GM12878 (cell line): Measurements from ENCODE around the gene PDCD6IP. TPM values are rescaled to one million over a fixed set of nuclear protein-coding genes. Genes with fewer than 3 reads are reported as not detected.

Source experiments
- ATAC-seq: fragments of 200-7000 bp; cut with Tn5 transposase; 3 replicates; pipeline ENCODE4 v1.9.1; 2020; ENCODE audit warnings: mild to moderate bottlenecking, moderate library complexity
- BruUV-seq: library from RNA; stranded (reverse); fragments of 400-500 nt; replicated peaks from 2 replicates; lab custom pipeline; 2021; lab: Mats Ljungman, UMichigan
- CTCF ChIA-PET: fragments of 300-600 bp; sonication (Branson Sonifier 250); formaldehyde crosslinking; extraction: SDS; loops from one replicate; lab custom pipeline; 2021; ENCODE audit warnings: inconsistent platforms; lab: Yijun Ruan, JAX
- POLR2A ChIA-PET: fragments of 350-600 bp; formaldehyde crosslinking; extraction: SDS; loops from one replicate; lab custom pipeline; 2021; ENCODE audit warnings: inconsistent platforms; lab: Charles Lee
- RAD21 ChIA-PET: fragments of 300-600 bp; sonication (Branson Sonifier 250); formaldehyde crosslinking; loops from one replicate; lab custom pipeline; 2023; ENCODE audit warnings: antibody characterized with exemption; ENCODE audit not compliant: unreplicated experiment; lab: Charles Lee
- SMC1A ChIA-PET: fragments of 300-600 bp; sonication (Branson Sonifier 250); formaldehyde crosslinking; loops from one replicate; lab custom pipeline; 2023; ENCODE audit not compliant: unreplicated experiment, uncharacterized antibody; lab: Charles Lee
- DNase-seq: peaks from one replicate; pipeline ENCODE4 v3.0.0-alpha.2; 2011; ENCODE audit warnings: low read depth, low spot score
- FAIRE-seq: peaks from 3 replicates; lab custom pipeline; 2011; peaks lifted over from hg19 to GRCh38; lab: Jason Lieb, UNC
- H2AFZ ChIP-seq: 2 replicates; pipeline ENCODE4 v1.6.0; 2011; ENCODE audit warnings: low read depth, low read length, control low read depth; ENCODE audit not compliant: control insufficient read depth
- H3K27ac ChIP-seq: 2 replicates; pipeline ENCODE4 v1.5.1; 2011; ENCODE audit warnings: control low read depth; ENCODE audit not compliant: control insufficient read depth, insufficient read depth
- H3K27me3 ChIP-seq, 2 experiments: replicated peaks in 1 of 2; 2 replicates each; pipeline versions ENCODE4 v1.6.0 to v1.6.1; 2011; ENCODE audit warnings: low read length in 1 of 2; ENCODE audit not compliant: control insufficient read depth in 2 of 2, insufficient read depth in 2 of 2
- H3K36me3 ChIP-seq, 2 experiments: 2 replicates each; pipeline ENCODE4 v1.5.1; 2011; ENCODE audit warnings: low read length in 1 of 2; ENCODE audit not compliant: control insufficient read depth in 2 of 2, insufficient read depth in 2 of 2
- H3K4me1 ChIP-seq: 2 replicates; pipeline ENCODE4 v1.6.1; 2011; ENCODE audit warnings: mild to moderate bottlenecking, low read length, moderate library complexity, mixed read lengths; ENCODE audit not compliant: control insufficient read depth, insufficient read depth
- H3K4me2 ChIP-seq: 2 replicates; pipeline ENCODE4 v1.6.0; 2011; ENCODE audit warnings: control low read depth; ENCODE audit not compliant: control insufficient read depth, insufficient read depth
- H3K4me3 ChIP-seq: fragments of 200-600 bp; sonication (generic); 2 replicates; pipeline ENCODE4 v1.5.1; 2016
- H3K79me2 ChIP-seq: 2 replicates; pipeline ENCODE4 v1.6.0; 2011; ENCODE audit warnings: low read length; ENCODE audit not compliant: control insufficient read depth, insufficient read depth
- H3K9ac ChIP-seq: 2 replicates; pipeline ENCODE4 v1.8.0; 2011; ENCODE audit warnings: low read length, control low read depth, mixed read lengths; ENCODE audit not compliant: control insufficient read depth, insufficient read depth
- H3K9me3 ChIP-seq: replicated peaks from 3 replicates; pipeline ENCODE4 v1.5.1; 2011; ENCODE audit warnings: mild to moderate bottlenecking, low read length; ENCODE audit not compliant: control insufficient read depth, insufficient read depth
- H4K20me1 ChIP-seq: 2 replicates; pipeline ENCODE4 v1.6.0; 2011; ENCODE audit not compliant: control insufficient read depth, insufficient read depth
- ATF7 ChIP-seq: fragments of 450-650 bp; IDR thresholded peaks from 2 replicates; pipeline ENCODE4 v1.6.1; 2016; ENCODE audit warnings: low read depth, mild to moderate bottlenecking
- BMI1 ChIP-seq: fragments of 450-650 bp; IDR thresholded peaks from 2 replicates; pipeline ENCODE4 v1.6.1; 2016; ENCODE audit warnings: mild to moderate bottlenecking, moderate library complexity, borderline replicate concordance
- POU2F2 ChIP-seq: IDR thresholded peaks from 3 replicates; pipeline ENCODE4 v1.6.1; 2011; ENCODE audit warnings: low read depth, mild to moderate bottlenecking, low read length, borderline replicate concordance
- SPI1 ChIP-seq: IDR thresholded peaks from 2 replicates; pipeline ENCODE4 v1.6.1; 2011; ENCODE audit warnings: low read depth, mild to moderate bottlenecking, low read length, moderate library complexity, borderline replicate concordance; ENCODE audit not compliant: insufficient read depth
- WRNIP1 ChIP-seq: IDR thresholded peaks from 2 replicates; pipeline ENCODE4 v1.6.1; 2011; ENCODE audit warnings: low read depth, low read length, improper control_type of control experiment, borderline replicate concordance
- ZBED1 ChIP-seq: IDR thresholded peaks from 2 replicates; pipeline ENCODE4 v1.6.1; 2016; ENCODE audit warnings: borderline replicate concordance
- WGBS: methylation state at CpG from one replicate; pipeline ENCODE4 v1.1.6; 2016; ENCODE audit warnings: low lambda C conversion rate; ENCODE audit not compliant: insufficient replicate concordance, insufficient coverage; ENCODE audit errors: missing lambda C conversion rate; 5-methylcytosine and 5-hydroxymethylcytosine counted together
- in situ Hi-C: fragments of 300-500 bp; cut with MboI; formaldehyde crosslinking; loops from 9 replicates; pipeline ENCODE4 v1.14.3; 2018; ENCODE audit warnings: mixed read lengths
- intact Hi-C: fragments of 100-400 bp; cut with micrococcal nuclease; formaldehyde crosslinking; loops from one replicate; pipeline ENCODE4 v1.14.2; 2022; ENCODE audit not compliant: unreplicated experiment
- polyA plus RNA-seq, 11 experiments: library from polyadenylated mRNA; depleted of rRNA in 4 of 11; unstranded in 6 of 11; stranded (reverse) in 5 of 11; fragments of >200 nt; fragmentation: Nextera tagmentation in 4 of 11; fragmentation: Illumina TruSeq in 1 of 11; extraction: Ambion mirVana in 4 of 11; extraction: Trizol in 1 of 11; gene quantifications; 1 replicate in 1 of 11; 2 replicates in 10 of 11; pipeline versions ENCODE4 v1.2.1 to v1.2.3, GENCODE V29; 2011 to 2016; ENCODE audit warnings: inconsistent platforms in 2 of 11, missing spikeins in 2 of 11, low read depth in 1 of 11
- total RNA-seq, 4 experiments: library from RNA; depleted of rRNA in 3 of 4; stranded (reverse); fragments of >200 nt in 3 of 4; fragmentation: Illumina TruSeq in 1 of 4; extraction: Trizol in 1 of 4; gene quantifications; 2 replicates each; pipeline versions ENCODE4 v1.2.1 to v1.2.3, GENCODE V29; 2013 to 2021
- TF ChIP-seq, protein P1 (sequence below): IDR thresholded peaks from 2 replicates; pipeline ENCODE4 v1.6.1; 2012; ENCODE audit warnings: improper control_type of control experiment, low read depth, low read length; ENCODE audit not compliant: insufficient replicate concordance
- TF ChIP-seq, protein P2 (sequence below): fragments of 450-650 bp; IDR thresholded peaks from 2 replicates; pipeline ENCODE4 v1.6.1; 2014; ENCODE audit warnings: mild to moderate bottlenecking
- TF ChIP-seq, protein P3 (sequence below): fragments of 150-350 bp; IDR thresholded peaks from 2 replicates; pipeline ENCODE4 v1.6.1; 2014; ENCODE audit warnings: mild to moderate bottlenecking, low read depth, low read length
- TF ChIP-seq, protein P4 (sequence below): fragments of 450-650 bp; conservative IDR thresholded peaks from 2 replicates; pipeline ENCODE4 v1.6.1; 2017; ENCODE audit warnings: mild to moderate bottlenecking, moderate library complexity
- TF ChIP-seq, protein P5 (sequence below): IDR thresholded peaks from 2 replicates; pipeline ENCODE4 v1.6.1; 2012; ENCODE audit warnings: low read depth, low read length, improper control_type of control experiment

PDCD6IP gene
- total and polyA plus RNA-seq, 10 of the 15 experiments (the other 5 are each of a cell fraction or from before 2014, with no cell fraction given), result 16.0 to 169 (median 81.2) TPM

DNA sequence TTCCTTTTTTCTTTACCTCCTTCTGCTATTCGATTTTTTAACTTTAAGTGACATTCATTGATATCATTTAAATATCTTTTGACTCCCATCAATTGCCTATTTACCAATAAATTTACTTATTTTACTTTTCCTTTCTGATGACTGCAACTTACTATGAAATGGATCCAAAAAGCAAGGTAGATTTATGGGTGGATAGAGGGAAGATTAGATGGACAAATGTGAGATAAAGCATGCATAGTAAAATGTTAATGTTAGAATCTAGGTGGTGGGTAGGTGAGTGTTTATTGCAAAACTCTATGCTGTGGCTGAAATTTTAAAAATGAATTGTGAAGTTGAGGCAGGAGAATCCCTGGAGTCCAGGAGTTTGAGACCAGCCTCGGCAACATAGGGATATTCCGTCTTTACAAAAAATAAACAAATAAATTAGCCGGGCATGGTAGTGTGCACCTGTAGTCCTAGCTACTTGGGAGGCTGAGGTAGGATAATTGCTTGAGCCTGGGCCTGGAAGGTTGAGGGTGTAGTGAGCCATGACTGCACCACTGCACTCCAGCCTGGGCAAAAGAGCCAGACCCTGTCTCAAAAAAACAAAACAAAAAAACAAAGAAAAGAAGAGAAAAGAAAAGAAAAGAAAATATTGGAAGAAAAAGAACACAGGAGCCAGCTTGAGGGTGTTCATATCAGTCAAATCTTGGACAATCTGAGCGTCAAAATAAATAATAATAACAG lies 6.1 kb upstream of the PDCD6IP start:
- POLR2A ChIA-PET, result no interaction called here
- FAIRE-seq (no peak), DNase-seq (no peak), ATAC-seq (no peak)
- peak overlapping the region; percentile 62 for H2AFZ ChIP-seq
- no peak overlapping the region for H3K4me3 ChIP-seq
- no peaks in the 10 kb centered on the region for H4K20me1 ChIP-seq
- RAD21 ChIA-PET, result no interaction called here
- intact Hi-C loops (loop anchor here (10.0 kb wide), 1 partner anchor 358 kb away; no protein-coding TSS in a partner anchor), in situ Hi-C loops (no loop called here)
- H3K27ac ChIP-seq, result no peak overlapping the region
- no peak overlapping the region for H3K4me2 ChIP-seq
- CTCF ChIA-PET, result interaction anchor here (1.4 to 2.1 kb wide), 4 partner anchors 11 to 420 kb away, joined by 3 to 6 read pairs (median 4); no protein-coding TSS in a partner anchor
- no peaks in the 10 kb centered on the region for H3K27me3 ChIP-seq
- no peaks in the 10 kb centered on the region for H3K9me3 ChIP-seq
- no TSS peak for BruUV-seq
- WGBS, result 59% methylated on average over 5 of the region's 5 CpGs
- H3K79me2 ChIP-seq, result no peaks in the 10 kb centered on the region
- H3K36me3 ChIP-seq, result no peaks in the 10 kb centered on the region
- SMC1A ChIA-PET, result interaction anchor here (1.2 to 1.3 kb wide), 2 partner anchors 10 to 17 kb away, joined by 4 to 5 read pairs; no protein-coding TSS in a partner anchor
- peaks cover 4% of the 10 kb centered on the region; the same call in 1 of the 2 replicates for H3K4me1 ChIP-seq
- no peak overlapping the region for H3K9ac ChIP-seq
- TF ChIP-seq SPI1 (no peak), BMI1 (no peak), ZBED1 (no peak), ATF7 (no peak), WRNIP1 (no peak), POU2F2 (no peak)
- TF ChIP-seq, protein P1, sequence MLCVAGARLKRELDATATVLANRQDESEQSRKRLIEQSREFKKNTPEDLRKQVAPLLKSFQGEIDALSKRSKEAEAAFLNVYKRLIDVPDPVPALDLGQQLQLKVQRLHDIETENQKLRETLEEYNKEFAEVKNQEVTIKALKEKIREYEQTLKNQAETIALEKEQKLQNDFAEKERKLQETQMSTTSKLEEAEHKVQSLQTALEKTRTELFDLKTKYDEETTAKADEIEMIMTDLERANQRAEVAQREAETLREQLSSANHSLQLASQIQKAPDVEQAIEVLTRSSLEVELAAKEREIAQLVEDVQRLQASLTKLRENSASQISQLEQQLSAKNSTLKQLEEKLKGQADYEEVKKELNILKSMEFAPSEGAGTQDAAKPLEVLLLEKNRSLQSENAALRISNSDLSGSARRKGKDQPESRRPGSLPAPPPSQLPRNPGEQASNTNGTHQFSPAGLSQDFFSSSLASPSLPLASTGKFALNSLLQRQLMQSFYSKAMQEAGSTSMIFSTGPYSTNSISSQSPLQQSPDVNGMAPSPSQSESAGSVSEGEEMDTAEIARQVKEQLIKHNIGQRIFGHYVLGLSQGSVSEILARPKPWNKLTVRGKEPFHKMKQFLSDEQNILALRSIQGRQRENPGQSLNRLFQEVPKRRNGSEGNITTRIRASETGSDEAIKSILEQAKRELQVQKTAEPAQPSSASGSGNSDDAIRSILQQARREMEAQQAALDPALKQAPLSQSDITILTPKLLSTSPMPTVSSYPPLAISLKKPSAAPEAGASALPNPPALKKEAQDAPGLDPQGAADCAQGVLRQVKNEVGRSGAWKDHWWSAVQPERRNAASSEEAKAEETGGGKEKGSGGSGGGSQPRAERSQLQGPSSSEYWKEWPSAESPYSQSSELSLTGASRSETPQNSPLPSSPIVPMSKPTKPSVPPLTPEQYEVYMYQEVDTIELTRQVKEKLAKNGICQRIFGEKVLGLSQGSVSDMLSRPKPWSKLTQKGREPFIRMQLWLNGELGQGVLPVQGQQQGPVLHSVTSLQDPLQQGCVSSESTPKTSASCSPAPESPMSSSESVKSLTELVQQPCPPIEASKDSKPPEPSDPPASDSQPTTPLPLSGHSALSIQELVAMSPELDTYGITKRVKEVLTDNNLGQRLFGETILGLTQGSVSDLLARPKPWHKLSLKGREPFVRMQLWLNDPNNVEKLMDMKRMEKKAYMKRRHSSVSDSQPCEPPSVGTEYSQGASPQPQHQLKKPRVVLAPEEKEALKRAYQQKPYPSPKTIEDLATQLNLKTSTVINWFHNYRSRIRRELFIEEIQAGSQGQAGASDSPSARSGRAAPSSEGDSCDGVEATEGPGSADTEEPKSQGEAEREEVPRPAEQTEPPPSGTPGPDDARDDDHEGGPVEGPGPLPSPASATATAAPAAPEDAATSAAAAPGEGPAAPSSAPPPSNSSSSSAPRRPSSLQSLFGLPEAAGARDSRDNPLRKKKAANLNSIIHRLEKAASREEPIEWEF, result no peak
- TF ChIP-seq, protein P2, sequence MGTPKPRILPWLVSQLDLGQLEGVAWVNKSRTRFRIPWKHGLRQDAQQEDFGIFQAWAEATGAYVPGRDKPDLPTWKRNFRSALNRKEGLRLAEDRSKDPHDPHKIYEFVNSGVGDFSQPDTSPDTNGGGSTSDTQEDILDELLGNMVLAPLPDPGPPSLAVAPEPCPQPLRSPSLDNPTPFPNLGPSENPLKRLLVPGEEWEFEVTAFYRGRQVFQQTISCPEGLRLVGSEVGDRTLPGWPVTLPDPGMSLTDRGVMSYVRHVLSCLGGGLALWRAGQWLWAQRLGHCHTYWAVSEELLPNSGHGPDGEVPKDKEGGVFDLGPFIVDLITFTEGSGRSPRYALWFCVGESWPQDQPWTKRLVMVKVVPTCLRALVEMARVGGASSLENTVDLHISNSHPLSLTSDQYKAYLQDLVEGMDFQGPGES, result no peak
- TF ChIP-seq, protein P3, sequence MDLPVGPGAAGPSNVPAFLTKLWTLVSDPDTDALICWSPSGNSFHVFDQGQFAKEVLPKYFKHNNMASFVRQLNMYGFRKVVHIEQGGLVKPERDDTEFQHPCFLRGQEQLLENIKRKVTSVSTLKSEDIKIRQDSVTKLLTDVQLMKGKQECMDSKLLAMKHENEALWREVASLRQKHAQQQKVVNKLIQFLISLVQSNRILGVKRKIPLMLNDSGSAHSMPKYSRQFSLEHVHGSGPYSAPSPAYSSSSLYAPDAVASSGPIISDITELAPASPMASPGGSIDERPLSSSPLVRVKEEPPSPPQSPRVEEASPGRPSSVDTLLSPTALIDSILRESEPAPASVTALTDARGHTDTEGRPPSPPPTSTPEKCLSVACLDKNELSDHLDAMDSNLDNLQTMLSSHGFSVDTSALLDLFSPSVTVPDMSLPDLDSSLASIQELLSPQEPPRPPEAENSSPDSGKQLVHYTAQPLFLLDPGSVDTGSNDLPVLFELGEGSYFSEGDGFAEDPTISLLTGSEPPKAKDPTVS, result no peak
- TF ChIP-seq, protein P4, sequence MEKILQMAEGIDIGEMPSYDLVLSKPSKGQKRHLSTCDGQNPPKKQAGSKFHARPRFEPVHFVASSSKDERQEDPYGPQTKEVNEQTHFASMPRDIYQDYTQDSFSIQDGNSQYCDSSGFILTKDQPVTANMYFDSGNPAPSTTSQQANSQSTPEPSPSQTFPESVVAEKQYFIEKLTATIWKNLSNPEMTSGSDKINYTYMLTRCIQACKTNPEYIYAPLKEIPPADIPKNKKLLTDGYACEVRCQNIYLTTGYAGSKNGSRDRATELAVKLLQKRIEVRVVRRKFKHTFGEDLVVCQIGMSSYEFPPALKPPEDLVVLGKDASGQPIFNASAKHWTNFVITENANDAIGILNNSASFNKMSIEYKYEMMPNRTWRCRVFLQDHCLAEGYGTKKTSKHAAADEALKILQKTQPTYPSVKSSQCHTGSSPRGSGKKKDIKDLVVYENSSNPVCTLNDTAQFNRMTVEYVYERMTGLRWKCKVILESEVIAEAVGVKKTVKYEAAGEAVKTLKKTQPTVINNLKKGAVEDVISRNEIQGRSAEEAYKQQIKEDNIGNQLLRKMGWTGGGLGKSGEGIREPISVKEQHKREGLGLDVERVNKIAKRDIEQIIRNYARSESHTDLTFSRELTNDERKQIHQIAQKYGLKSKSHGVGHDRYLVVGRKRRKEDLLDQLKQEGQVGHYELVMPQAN, result no peak
- TF ChIP-seq, protein P5, sequence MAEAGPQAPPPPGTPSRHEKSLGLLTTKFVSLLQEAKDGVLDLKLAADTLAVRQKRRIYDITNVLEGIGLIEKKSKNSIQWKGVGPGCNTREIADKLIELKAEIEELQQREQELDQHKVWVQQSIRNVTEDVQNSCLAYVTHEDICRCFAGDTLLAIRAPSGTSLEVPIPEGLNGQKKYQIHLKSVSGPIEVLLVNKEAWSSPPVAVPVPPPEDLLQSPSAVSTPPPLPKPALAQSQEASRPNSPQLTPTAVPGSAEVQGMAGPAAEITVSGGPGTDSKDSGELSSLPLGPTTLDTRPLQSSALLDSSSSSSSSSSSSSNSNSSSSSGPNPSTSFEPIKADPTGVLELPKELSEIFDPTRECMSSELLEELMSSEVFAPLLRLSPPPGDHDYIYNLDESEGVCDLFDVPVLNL, result no peak
